Activated T-helper 2 cell treated with anti-CD3 and anti-CD28 coated beads, Interferon-gamma antibody, Interleukin-2, Interleukin-4, amounts not matched to agents 10 μg/mL and 5 μg/mL and 100 μg/mL, durations not matched to agents 14 hours and 24 hours and 36 hours (primary cell): Measurements from ENCODE around the gene FBLN2. TPM values are rescaled to one million over a fixed set of nuclear protein-coding genes. Genes with fewer than 3 reads are reported as not detected.

Experiments
- DNase-seq: peaks from one replicate; pipeline ENCODE4 v3.0.0; 2021; ENCODE audit warnings: low spot score
- H3K27ac Mint-ChIP-seq: one replicate; pipeline ENCODE4 v1.8.0; 2021; ENCODE audit warnings: mixed read lengths
- H3K27me3 Mint-ChIP-seq: one replicate; pipeline ENCODE4 v1.8.0; 2021; ENCODE audit warnings: low read depth, mixed read lengths
- H3K36me3 Mint-ChIP-seq: one replicate; pipeline ENCODE4 v1.8.0; 2021; ENCODE audit warnings: low read depth, mixed read lengths
- H3K4me1 Mint-ChIP-seq: one replicate; pipeline ENCODE4 v1.8.0; 2021; ENCODE audit warnings: low read depth, mixed read lengths
- H3K4me3 Mint-ChIP-seq: one replicate; pipeline ENCODE4 v1.8.0; 2021; ENCODE audit warnings: low read depth, mild to moderate bottlenecking, moderate library complexity, mixed read lengths
- H3K9me3 Mint-ChIP-seq: one replicate; pipeline ENCODE4 v1.8.0; 2021; ENCODE audit warnings: mixed read lengths
- intact Hi-C: fragments of 100-400 bp; cut with micrococcal nuclease; formaldehyde crosslinking; loops from one replicate; pipeline ENCODE4 v1.15.1; 2023
- total RNA-seq: library from RNA; stranded (reverse); gene quantifications from 2 replicates; pipeline ENCODE4 v1.2.3, GENCODE V29; 2022

The FBLN2 gene
- total RNA-seq, 1 donor from 2014 or later: not detected

- Mint-ChIP-seq H3K36me3 (no peaks in the 10 kb centered on the region), H3K27me3 (peaks cover 4% of the 10 kb centered on the region), H3K4me1 (no peaks in the 10 kb centered on the region), H3K27ac (no peak overlapping the region), H3K4me3 (no peak overlapping the region), H3K9me3 (no peaks in the 10 kb centered on the region)
- DNase-seq: no peak
- intact Hi-C loops: no loop called here
Observed at GRCh38 chr3:13596426-13597205, 47.7 kb downstream of the FBLN2 start.

DNA sequence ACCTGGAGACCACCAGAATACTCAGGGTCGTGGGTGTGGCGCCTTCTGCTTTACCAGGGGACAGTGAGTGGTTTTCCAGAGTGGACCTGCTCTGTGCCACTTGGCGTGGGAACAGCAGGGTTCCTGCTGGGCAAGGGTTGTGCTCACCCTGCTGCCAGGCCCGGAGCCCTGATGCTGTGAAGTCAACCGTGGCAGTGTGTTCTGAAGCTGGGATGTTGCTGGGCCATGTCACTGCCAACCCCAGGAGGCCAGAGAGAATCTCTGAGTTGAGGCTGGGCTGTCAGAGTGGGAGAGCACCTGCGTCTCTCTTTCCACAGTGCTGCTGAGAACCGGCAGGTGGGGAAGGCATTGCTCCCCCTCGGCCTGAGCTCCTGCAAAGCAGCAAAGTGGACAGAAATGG, 48.7 kb downstream of the FBLN2 start:
- intact Hi-C loops: no loop called here
- Mint-ChIP-seq H3K36me3 (no peaks in the 10 kb centered on the region), H3K27me3 (peaks cover 1% of the 10 kb centered on the region), H3K4me3 (no peak overlapping the region), H3K27ac (no peak overlapping the region), H3K9me3 (no peaks in the 10 kb centered on the region), H3K4me1 (no peaks in the 10 kb centered on the region)
- no peak for DNase-seq

DNA sequence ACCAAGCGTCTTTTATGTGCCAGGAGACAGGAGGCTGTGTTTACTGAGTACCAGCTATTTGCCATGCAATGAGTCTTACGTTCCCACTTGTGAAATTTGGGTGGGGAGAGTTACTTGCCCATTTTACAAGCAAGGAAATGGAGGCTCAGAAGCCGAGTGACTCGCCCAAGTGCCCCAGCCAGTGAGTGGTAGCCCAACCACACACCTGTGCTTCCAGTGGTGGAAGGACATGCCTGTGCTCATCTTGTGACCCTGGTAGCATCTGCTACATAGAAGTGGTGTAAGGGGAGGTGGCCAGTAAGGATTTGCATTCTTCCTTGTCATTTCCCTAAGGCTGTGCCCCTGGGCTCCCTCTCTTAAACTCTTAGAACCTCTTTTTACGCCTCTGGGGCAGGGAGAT, 49.3 kb downstream of the FBLN2 start:
- Mint-ChIP-seq H3K4me3 (no peak overlapping the region), H3K9me3 (no peaks in the 10 kb centered on the region), H3K27ac (no peak overlapping the region), H3K4me1 (no peaks in the 10 kb centered on the region), H3K36me3 (no peaks in the 10 kb centered on the region), H3K27me3 (peaks cover 1% of the 10 kb centered on the region)
- intact Hi-C loops: no loop called here
- DNase-seq: no peak

DNA sequence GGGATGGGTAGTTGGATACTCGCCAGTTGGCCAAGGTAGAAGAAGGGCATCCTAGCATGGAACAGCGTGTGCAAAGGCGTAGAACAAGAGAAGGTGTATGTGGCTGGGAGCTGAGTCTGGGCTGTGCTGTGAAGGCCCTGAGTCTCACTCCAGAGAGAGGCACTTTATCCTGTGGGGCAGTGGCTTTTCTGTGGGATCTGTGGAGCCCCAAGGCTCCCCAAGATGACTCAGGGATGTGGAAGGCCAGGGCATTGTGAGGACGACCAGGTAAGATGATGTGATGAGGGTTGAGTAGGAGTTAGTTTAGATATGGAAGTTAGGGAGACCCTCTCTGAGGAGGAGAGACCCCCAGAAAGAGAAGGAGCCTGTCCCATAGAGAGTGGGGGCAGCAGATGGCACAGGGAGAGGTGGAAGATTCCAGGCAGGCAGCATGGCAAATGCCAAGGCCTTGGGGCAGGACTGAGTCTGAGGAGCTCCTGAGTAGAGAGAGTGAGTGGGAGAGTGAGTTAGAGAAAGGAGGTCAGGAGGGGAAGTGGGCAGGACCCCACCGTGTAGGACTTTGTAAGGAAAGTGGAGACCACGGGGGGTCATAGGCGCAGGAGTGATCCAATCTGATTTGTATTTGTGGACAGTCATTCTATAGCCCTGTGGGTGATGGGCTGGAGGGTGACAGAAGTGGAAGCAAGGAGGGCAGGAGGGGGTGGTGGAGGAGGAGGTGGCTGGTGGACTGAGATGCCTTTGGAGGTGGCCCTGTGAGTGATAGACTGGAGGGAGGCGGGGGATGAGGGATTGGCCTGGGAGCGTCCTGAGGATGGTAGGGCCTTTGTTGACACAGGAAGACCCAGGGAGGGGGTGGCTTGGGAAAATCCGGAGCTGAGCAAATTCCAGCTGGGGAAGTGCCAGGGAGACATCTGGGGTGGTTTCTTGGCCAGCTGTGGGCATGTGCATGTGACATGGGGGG, 50.3 kb downstream of the FBLN2 start:
- Mint-ChIP-seq H3K27ac (no peak overlapping the region), H3K9me3 (no peaks in the 10 kb centered on the region), H3K4me3 (no peak overlapping the region), H3K4me1 (no peaks in the 10 kb centered on the region), H3K36me3 (no peaks in the 10 kb centered on the region), H3K27me3 (peaks cover 1% of the 10 kb centered on the region)
- DNase-seq: no peak
- intact Hi-C loops: no loop called here

DNA sequence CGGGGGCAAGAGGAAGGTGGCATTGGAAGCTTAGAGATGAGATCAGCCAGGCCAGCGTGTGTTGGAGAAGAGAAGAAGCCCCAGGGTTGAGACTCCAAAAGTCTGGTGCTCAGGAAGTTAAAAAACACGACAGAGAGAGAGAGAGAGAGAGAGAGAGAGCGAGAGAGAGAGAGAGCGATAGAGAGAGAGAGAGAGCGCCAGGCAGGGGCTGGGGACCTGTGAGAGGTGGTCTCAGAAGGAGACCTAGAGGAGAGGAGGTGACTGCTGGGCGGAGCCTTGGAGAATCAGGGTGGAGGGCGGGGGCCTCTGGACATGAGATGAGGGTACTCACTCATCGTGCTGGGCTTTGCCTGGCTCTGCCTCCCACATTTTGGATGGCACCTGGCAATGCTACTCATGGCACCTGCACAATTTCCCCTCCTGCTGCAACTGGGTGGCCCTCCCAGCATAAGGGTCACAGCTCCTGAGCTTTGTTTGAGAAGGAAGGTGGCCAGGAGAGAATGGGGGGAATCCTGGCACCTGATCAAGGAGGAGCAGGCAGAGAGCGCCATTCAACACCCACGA, 51.0 kb downstream of the FBLN2 start:
- Mint-ChIP-seq H3K27me3 (peaks cover 1% of the 10 kb centered on the region), H3K9me3 (no peaks in the 10 kb centered on the region), H3K4me1 (no peaks in the 10 kb centered on the region), H3K36me3 (no peaks in the 10 kb centered on the region), H3K27ac (no peak overlapping the region), H3K4me3 (no peak overlapping the region)
- DNase-seq: no peak
- intact Hi-C loops: no loop called here

GRCh38 chr3:13600950-13601691, 52.2 kb downstream of the FBLN2 start:
- Mint-ChIP-seq H3K4me3 (no peak overlapping the region), H3K36me3 (no peaks in the 10 kb centered on the region), H3K9me3 (no peaks in the 10 kb centered on the region), H3K27ac (no peak overlapping the region), H3K4me1 (no peaks in the 10 kb centered on the region), H3K27me3 (peaks cover 7% of the 10 kb centered on the region)
- intact Hi-C loops: no loop called here
- DNase-seq: no peak

DNA sequence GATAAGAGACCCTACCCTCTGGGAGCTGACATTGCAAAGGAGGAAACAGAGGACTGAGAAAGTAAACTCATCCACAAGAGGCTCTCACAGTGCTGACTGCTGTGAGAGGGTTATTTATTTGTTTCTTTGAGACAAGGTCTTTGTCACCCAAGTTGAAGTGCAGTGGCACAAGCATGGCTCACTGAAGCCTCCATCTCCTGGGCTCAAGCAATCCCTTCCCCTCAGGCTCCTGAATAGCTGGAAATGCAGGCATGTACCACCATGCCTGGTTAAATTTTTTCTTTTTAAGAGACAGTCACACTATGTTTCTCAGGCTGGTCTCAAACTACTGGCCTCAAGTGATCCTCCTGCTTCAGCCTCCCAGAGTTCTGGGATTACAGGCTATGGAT, 52.8 kb downstream of the FBLN2 start:
- Mint-ChIP-seq H3K9me3 (no peaks in the 10 kb centered on the region), H3K27me3 (peaks cover 5% of the 10 kb centered on the region), H3K4me3 (no peak overlapping the region), H3K27ac (no peak overlapping the region), H3K4me1 (no peaks in the 10 kb centered on the region), H3K36me3 (no peaks in the 10 kb centered on the region)
- DNase-seq: no peak
- intact Hi-C loops: no loop called here

DNA sequence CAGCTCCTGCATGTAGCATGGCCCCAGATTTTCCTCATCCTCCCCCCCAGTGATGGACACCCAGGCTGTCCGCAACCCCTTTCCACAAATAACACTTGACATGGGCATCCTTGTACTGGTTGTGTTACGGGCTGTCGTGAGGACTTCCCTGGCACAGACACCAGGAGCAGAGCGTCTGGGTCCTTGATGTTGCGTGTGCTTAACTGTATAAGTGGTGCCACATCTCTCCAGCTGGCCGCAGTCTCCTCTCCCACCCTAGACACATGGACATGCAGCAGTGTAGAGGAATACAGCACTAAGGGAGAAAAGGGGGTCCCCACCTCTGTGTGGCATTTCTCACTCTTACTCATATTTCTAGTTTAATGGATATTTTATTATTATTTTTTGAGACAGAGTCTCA, 56.6 kb downstream of the FBLN2 start:
- intact Hi-C loops: no loop called here
- H3K36me3 Mint-ChIP-seq: no peaks in the 10 kb centered on the region
- peaks cover 5% of the 10 kb centered on the region for H3K27me3 Mint-ChIP-seq

GRCh38 chr3:13607821-13608597, 59.1 kb downstream of the FBLN2 start:
- Mint-ChIP-seq H3K4me1 (no peaks in the 10 kb centered on the region), H3K9me3 (no peaks in the 10 kb centered on the region), H3K4me3 (no peak overlapping the region), H3K27me3 (peaks cover 5% of the 10 kb centered on the region), H3K27ac (no peak overlapping the region), H3K36me3 (no peaks in the 10 kb centered on the region)
- intact Hi-C loops: no loop called here
- no peak for DNase-seq

More for the DNA sequence above, 56.6 kb downstream of the FBLN2 start:
- Mint-ChIP-seq H3K4me3 (no peak overlapping the region), H3K4me1 (no peaks in the 10 kb centered on the region), H3K9me3 (no peaks in the 10 kb centered on the region), H3K27ac (no peak overlapping the region)
- no peak for DNase-seq

DNA sequence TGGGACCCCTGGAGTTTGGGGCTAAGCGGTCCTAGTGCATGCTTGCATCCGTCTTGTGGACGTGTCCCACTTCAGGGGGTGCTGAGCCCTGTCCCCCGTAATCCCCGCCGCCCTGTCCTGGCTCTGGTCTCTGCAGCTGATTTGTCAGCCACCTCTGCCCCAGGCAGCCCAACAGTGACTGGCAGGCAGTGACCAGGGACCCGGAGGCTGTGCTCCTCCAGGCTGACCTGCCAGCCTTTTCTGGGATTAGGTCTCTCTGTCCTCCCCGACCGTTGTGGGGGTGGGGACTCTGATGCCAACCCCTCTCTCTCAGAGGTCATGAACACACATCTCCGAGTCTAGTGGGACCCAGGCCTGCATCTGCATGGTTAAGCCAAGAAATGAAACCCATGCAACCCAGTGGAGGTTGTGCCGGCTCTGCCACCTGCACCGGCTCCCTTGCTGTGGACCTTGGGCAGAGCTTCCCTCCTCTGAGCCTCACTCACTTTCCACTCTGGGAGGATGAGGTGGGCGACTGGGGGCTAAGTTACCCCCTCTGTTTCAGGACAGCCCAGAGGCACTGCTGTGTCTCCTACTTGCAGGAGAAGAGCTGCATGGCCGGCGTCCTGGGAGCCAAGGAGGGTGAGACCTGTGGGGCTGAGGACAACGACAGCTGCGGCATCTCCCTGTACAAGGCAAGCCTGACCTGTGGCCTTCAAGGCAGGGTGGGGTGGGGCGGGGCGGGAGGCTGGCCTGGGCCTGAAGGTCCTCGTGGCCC, 60.2 kb downstream of the FBLN2 start:
- H3K4me1 Mint-ChIP-seq: no peaks in the 10 kb centered on the region
- DNase-seq: no peak
- no peaks in the 10 kb centered on the region for H3K36me3 Mint-ChIP-seq
- H3K4me3 Mint-ChIP-seq: no peak overlapping the region
- intact Hi-C loops: no loop called here
- no peak overlapping the region for H3K27ac Mint-ChIP-seq
- H3K9me3 Mint-ChIP-seq: no peaks in the 10 kb centered on the region
- H3K27me3 Mint-ChIP-seq: peaks cover 5% of the 10 kb centered on the region

DNA sequence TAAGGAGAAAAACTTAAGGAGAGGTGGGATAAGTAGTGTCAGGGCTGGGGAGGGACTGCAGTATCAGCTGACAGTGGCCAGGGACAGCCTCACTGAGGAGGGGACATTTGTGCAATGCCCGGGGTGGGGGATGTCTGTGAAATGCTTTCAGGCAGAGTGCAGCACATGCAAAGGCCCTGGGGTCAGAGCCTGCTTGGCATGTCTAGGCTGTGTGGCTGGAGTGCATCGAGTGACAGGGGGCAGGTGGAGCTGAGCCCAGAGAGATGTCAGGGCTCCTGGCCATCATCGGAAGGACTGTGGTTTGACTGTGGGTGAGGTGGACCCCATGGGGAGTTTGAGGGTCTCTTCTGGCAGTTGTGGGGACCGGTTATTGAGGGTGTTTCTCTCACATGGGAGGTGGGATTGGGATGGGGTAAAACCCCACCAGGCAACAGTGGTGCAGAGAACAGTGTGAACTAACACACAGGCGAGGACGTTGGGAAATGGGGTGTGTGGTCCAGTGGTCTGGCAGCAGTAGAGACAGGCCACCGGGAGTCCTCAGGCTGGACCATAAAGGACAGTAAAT, 61.2 kb downstream of the FBLN2 start:
- Mint-ChIP-seq H3K9me3 (no peaks in the 10 kb centered on the region), H3K4me3 (no peak overlapping the region), H3K27ac (no peak overlapping the region), H3K4me1 (no peaks in the 10 kb centered on the region), H3K27me3 (peaks cover 5% of the 10 kb centered on the region), H3K36me3 (no peaks in the 10 kb centered on the region)
- intact Hi-C loops: no loop called here
- DNase-seq: no peak
